HepG2 (cell line): ENCODE measurements around the gene DPP7.

Experiments
- GABPA ChIP-seq, 2 experiments: IDR thresholded peaks; 2 replicates each; pipeline ENCODE4 v1.6.1; 2011 to 2016; ENCODE audit warnings: low read depth in 2 of 2, low read length in 1 of 2, missing biosample characterization in 1 of 2, missing genetic modification characterization in 1 of 2
- POLR2AphosphoS5 ChIP-seq: IDR thresholded peaks from 2 replicates; pipeline ENCODE4 v1.6.1; 2012; ENCODE audit warnings: low read depth, low read length
- TF ChIP-seq, protein P1 (sequence below): sonication (generic); formaldehyde crosslinking; IDR thresholded peaks from 2 replicates; pipeline ENCODE4 v1.4.0; 2020; ENCODE audit warnings: missing genetic modification reagents, borderline replicate concordance

DNA sequence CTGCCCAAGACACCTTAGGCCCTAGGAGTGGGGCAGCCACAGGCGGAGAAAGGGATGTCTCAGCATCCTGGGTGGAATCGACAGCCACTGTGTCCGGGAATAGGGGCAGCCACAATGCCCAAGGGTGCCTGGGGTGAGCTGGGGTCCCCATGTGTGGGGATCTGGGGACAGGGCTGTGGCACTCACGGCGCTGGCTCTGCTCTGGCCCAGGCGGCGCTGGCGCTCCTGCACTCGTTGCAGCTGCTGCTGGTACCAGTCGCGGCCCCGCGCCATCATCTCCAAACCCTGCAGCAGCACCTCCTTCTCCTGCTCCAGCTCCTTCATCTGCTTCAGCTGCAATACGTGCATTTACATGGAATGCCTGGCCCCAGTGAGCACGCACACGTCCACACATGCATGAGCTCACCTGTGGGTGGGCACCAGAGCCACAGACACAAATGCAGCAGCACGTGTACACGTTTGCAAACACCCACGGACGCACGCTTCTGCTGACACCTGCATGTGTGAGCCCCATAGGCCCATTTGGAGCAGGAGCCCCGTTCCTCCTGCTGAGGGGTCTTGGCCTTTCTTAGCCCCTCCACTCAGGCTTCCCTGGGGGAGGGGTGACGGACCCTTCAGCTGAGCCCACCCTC is 49.1 kb downstream of the DPP7 start:
- TF ChIP-seq, protein P1, sequence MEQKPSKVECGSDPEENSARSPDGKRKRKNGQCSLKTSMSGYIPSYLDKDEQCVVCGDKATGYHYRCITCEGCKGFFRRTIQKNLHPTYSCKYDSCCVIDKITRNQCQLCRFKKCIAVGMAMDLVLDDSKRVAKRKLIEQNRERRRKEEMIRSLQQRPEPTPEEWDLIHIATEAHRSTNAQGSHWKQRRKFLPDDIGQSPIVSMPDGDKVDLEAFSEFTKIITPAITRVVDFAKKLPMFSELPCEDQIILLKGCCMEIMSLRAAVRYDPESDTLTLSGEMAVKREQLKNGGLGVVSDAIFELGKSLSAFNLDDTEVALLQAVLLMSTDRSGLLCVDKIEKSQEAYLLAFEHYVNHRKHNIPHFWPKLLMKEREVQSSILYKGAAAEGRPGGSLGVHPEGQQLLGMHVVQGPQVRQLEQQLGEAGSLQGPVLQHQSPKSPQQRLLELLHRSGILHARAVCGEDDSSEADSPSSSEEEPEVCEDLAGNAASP, result no peak
- TF ChIP-seq GABPA (IDR thresholded peaks at IDR 0.05; ENCODE audit: low read depth, low read length), result no peak
- TF ChIP-seq GABPA (CRISPR knock-in tag; IDR thresholded peaks at IDR 0.05; ENCODE audit: low read depth), result no peak
- no peak for TF ChIP-seq POLR2AphosphoS5
